Frontal cortex (tissue), 1 donor: ENCODE results near the gene NBPF14. TPM values are rescaled to one million over a fixed set of nuclear protein-coding genes. Genes with fewer than 3 reads are reported as not detected.

Source experiments
- small RNA-seq: library from RNA; depleted of rRNA; stranded (forward); fragments of <200 nt; gene quantifications from one replicate; pipeline ENCODE3, GENCODE V24; 2014
- total RNA-seq: library from RNA; depleted of rRNA; stranded (reverse); fragments of >200 nt; gene quantifications from one replicate; pipeline ENCODE4 v1.2.3, GENCODE V29; 2014

The NBPF14 gene
- total RNA-seq, 1 donor from 2014 or later = 6.1 TPM

Small RNAs within 50 kb of the gene (small RNA-seq; reads per million reads assigned to genes)
- 0.23 reads per million for gene RF00003

Other genes starting within 250 kb of the NBPF14 start
- 0.41 TPM for gene PPIAL4G, start 112.7 kb downstream of the NBPF14 start, total RNA-seq
- gene NUDT4B, start 152.8 kb upstream of the NBPF14 start, total RNA-seq = 15.9 TPM
- gene PDE4DIP, start 248.4 kb upstream of the NBPF14 start, total RNA-seq = 266 TPM